Keratinocyte (primary cell): ENCODE data around the gene ARL3. TPM values are rescaled to one million over a fixed set of nuclear protein-coding genes. Genes with fewer than 3 reads are reported as not detected.

Source experiments
- DNase-seq: peaks from one replicate; pipeline ENCODE4 v3.0.0-alpha.2; 2011; ENCODE audit warnings: low read depth, missing footprints, low spot score
- FAIRE-seq: peaks from 2 replicates; lab custom pipeline; 2011; peaks lifted over from hg19 to GRCh38; lab: Jason Lieb, UNC
- H2AFZ ChIP-seq: 2 replicates; pipeline ENCODE4 v1.6.0; 2012; ENCODE audit warnings: low read length, control low read depth, inconsistent platforms; ENCODE audit not compliant: control insufficient read depth
- H3K27ac ChIP-seq: 2 replicates; pipeline ENCODE4 v1.5.1; 2011; ENCODE audit warnings: low read length; ENCODE audit not compliant: control insufficient read depth, insufficient read depth
- H3K27me3 ChIP-seq: 3 replicates; pipeline ENCODE4 v1.6.0; 2011; ENCODE audit warnings: low read length; ENCODE audit not compliant: control insufficient read depth, insufficient read depth; ENCODE audit errors: extremely low read depth
- H3K36me3 ChIP-seq, 2 experiments: 2 replicates in 1 of 2; 3 replicates in 1 of 2; pipeline ENCODE4 v1.5.1; 2011; ENCODE audit warnings: low read length in 2 of 2, mild to moderate bottlenecking in 1 of 2; ENCODE audit not compliant: control insufficient read depth in 2 of 2, insufficient read depth in 2 of 2; ENCODE audit errors: extremely low read depth in 1 of 2
- H3K4me1 ChIP-seq: 3 replicates; pipeline ENCODE4 v1.5.1; 2011; ENCODE audit warnings: low read length; ENCODE audit not compliant: control insufficient read depth, insufficient read depth; ENCODE audit errors: extremely low read depth
- H3K4me2 ChIP-seq: 3 replicates; pipeline ENCODE4 v1.6.0; 2011; ENCODE audit warnings: low read depth, low read length; ENCODE audit not compliant: control insufficient read depth, insufficient read depth; ENCODE audit errors: extremely low read depth
- H3K4me3 ChIP-seq, 3 experiments: fragments of 200-600 bp in 1 of 3; sonication (generic) in 1 of 3; 2 replicates in 2 of 3; 3 replicates in 1 of 3; pipeline ENCODE4 v1.5.1; 2011 to 2016; ENCODE audit warnings: low read length in 3 of 3, mild to moderate bottlenecking in 3 of 3, control low read depth in 2 of 3, inconsistent platforms in 1 of 3, low read depth in 1 of 3, mixed read lengths in 1 of 3, mixed run types in 1 of 3, moderate library complexity in 1 of 3; ENCODE audit not compliant: control insufficient read depth in 2 of 3, insufficient read depth in 2 of 3; ENCODE audit errors: extremely low read depth in 1 of 3
- H3K79me2 ChIP-seq: 2 replicates; pipeline ENCODE4 v1.6.0; 2012; ENCODE audit warnings: low read length; ENCODE audit not compliant: control insufficient read depth, insufficient read depth
- H3K9ac ChIP-seq: 3 replicates; pipeline ENCODE4 v1.6.0; 2011; ENCODE audit warnings: low read length; ENCODE audit not compliant: control insufficient read depth, insufficient read depth; ENCODE audit errors: extremely low read depth
- H3K9me1 ChIP-seq: 3 replicates; pipeline ENCODE4 v1.6.0; 2011; ENCODE audit warnings: low read length; ENCODE audit not compliant: control insufficient read depth, insufficient read depth; ENCODE audit errors: extremely low read depth
- H3K9me3 ChIP-seq: 2 replicates; pipeline ENCODE4 v1.5.1; 2012; ENCODE audit warnings: low read depth, low read length; ENCODE audit not compliant: control insufficient read depth
- H4K20me1 ChIP-seq: 3 replicates; pipeline ENCODE4 v1.6.0; 2011; ENCODE audit warnings: low read length; ENCODE audit not compliant: control insufficient read depth, insufficient read depth; ENCODE audit errors: extremely low read depth
- EZH2 ChIP-seq: IDR thresholded peaks from one replicate; pipeline ENCODE4 v1.6.1; 2012; ENCODE audit warnings: inconsistent platforms, mild to moderate bottlenecking, low read length, moderate library complexity
- dilution Hi-C: fragments of 300-500 bp; cut with MboI; formaldehyde crosslinking; loops from one replicate; pipeline ENCODE4 v1.7.0; 2020; ENCODE audit warnings: low sequenced_read_pairs; ENCODE audit not compliant: extremely low pct_ligation_motif_present
- polyA plus RNA-seq, 5 experiments: library from polyadenylated mRNA; depleted of rRNA in 3 of 5; stranded (reverse) in 3 of 5; stranded (forward) in 1 of 5; unstranded in 1 of 5; fragments of >200 nt; gene quantifications; 1 replicate in 1 of 5; 2 replicates in 3 of 5; 3 replicates in 1 of 5; pipeline versions ENCODE4 v1.2.1 to v1.2.3, GENCODE V29; 2011 to 2012; ENCODE audit warnings: missing spikeins in 2 of 5, low read depth in 1 of 5, low replicate concordance in 1 of 5
- TF ChIP-seq, protein P1 (sequence below), 3 experiments: IDR thresholded peaks in 1 of 3; conservative IDR thresholded peaks in 1 of 3; optimal IDR thresholded peaks in 1 of 3; 2 replicates in 2 of 3; 3 replicates in 1 of 3; pipeline versions ENCODE3 to v1.5.1; 2011; ENCODE audit warnings: low read length in 3 of 3, mild to moderate bottlenecking in 3 of 3, moderate library complexity in 2 of 3, control low read depth in 1 of 3, inconsistent platforms in 1 of 3; ENCODE audit not compliant: insufficient read depth in 2 of 3; ENCODE audit errors: extremely low read depth in 1 of 3

The ARL3 gene
- polyA plus RNA-seq, 1 donor (not counting 4 experiments of a cell fraction or from before 2014, with no cell fraction given), result 10.7 TPM

DNA sequence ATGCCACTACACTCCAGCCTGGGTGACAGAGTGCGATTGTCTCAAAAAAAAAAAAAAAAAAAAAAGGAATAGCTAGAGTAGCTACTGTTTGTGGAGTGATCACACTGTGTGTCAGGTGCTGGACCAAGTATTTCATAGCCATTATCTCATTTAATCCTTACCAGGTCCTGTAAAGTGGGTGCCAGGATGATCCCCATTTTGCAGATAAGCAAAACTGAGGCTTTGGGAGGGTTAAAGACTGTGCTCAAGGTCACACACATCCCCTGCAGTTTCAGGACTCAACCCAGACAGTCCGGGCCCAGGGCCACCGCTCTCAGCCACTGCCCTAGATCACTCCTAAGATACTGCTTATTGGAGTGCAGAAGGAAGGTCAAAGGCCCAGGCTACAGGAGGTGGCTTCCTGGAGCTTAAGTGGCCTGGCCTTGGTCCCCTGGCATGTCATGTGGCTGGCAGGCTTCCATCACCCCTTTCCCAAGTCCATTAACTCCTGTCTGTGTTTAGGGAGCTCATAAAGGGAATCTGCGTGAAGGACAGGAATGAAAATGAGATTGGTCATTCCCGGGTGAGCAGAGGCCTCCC lies 17.1 kb upstream of the ARL3 start:
- no peak overlapping the region for H2AFZ ChIP-seq
- H3K9me1 ChIP-seq, result no peaks in the 10 kb centered on the region
- FAIRE-seq, result no peak
- no peaks in the 10 kb centered on the region for H3K9me3 ChIP-seq
- no peak overlapping the region for H3K4me3 ChIP-seq
- dilution Hi-C loops, result no loop called here
- H3K27ac ChIP-seq, result no peak overlapping the region
- TF ChIP-seq, protein P1, sequence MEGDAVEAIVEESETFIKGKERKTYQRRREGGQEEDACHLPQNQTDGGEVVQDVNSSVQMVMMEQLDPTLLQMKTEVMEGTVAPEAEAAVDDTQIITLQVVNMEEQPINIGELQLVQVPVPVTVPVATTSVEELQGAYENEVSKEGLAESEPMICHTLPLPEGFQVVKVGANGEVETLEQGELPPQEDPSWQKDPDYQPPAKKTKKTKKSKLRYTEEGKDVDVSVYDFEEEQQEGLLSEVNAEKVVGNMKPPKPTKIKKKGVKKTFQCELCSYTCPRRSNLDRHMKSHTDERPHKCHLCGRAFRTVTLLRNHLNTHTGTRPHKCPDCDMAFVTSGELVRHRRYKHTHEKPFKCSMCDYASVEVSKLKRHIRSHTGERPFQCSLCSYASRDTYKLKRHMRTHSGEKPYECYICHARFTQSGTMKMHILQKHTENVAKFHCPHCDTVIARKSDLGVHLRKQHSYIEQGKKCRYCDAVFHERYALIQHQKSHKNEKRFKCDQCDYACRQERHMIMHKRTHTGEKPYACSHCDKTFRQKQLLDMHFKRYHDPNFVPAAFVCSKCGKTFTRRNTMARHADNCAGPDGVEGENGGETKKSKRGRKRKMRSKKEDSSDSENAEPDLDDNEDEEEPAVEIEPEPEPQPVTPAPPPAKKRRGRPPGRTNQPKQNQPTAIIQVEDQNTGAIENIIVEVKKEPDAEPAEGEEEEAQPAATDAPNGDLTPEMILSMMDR (optimal IDR thresholded peaks at IDR 0.05 in 1 of 3, IDR thresholded peaks at IDR 0.05 in 1 of 3, conservative IDR thresholded peaks at IDR 0.05 in 1 of 3; ENCODE audit: extremely low read depth in 1 of 3, insufficient read depth in 2 of 3, low read length in 3 of 3), result no peak
- no peak for TF ChIP-seq EZH2
- H3K36me3 ChIP-seq, result peaks cover 3 to 23% of the 10 kb centered on the region in 2 experiments
- no peak overlapping the region for H3K9ac ChIP-seq
- H3K27me3 ChIP-seq, result no peaks in the 10 kb centered on the region
- no peaks in the 10 kb centered on the region for H4K20me1 ChIP-seq
- no peaks in the 10 kb centered on the region for H3K4me1 ChIP-seq
- H3K79me2 ChIP-seq, result no peaks in the 10 kb centered on the region
- H3K4me2 ChIP-seq, result no peak overlapping the region
- no peak for DNase-seq

DNA sequence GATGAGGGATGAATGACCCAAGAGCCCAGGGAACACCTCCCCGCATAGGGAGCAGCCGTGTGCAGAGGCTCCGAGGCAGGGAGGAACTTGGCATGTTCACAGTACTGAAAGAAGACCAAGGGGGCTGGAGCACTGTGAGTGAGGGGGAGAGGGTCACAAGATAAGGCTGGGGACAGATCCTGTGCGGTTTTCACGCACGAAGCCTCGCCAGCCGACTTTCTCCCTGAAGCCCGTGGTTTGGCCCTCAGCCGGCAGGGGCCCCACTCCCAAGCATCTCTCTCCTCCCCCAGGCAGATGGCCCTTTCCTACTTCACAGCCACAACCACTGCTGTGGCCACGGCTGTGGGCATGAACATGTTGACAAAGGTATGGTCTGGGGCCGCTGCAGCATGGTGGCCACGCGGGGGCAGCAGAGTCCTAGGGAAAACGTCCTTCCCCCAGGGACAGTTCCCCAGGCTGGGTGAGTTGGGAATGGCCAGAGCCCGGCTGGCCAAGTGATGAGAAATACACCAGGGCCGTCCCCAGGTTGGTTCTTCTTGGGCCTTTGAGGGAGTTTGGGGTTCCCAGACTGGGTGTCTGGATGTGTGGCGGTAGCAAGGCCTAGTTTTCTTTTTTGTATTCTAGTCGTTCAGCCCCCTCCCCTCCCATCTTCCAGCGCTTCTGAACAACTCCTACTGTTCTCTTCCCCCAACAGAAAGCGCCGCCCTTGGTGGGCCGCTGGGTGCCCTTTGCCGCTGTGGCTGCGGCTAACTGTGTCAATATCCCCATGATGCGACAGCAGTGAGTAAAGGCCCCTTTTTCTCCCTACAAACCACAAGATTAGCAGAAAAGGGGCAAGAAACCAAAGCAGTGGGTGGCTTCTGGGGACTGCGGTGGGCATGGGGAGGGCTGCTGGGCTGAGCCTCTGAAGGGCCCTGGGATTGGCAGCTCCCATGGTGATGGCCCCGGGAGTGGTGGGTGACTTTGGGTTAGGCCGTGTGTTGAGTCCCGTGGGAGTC lies 15.1 kb upstream of the ARL3 start:
- no peak overlapping the region for H3K9ac ChIP-seq
- H3K9me1 ChIP-seq, result no peaks in the 10 kb centered on the region
- no peaks in the 10 kb centered on the region for H3K9me3 ChIP-seq
- H3K4me3 ChIP-seq, result no peak overlapping the region
- no peak for TF ChIP-seq EZH2
- TF ChIP-seq, protein P1 (optimal IDR thresholded peaks at IDR 0.05 in 1 of 3, IDR thresholded peaks at IDR 0.05 in 1 of 3, conservative IDR thresholded peaks at IDR 0.05 in 1 of 3; ENCODE audit: extremely low read depth in 1 of 3, insufficient read depth in 2 of 3, low read length in 3 of 3), result peak; percentile 89 to 99 (median 93)
- H4K20me1 ChIP-seq, result no peaks in the 10 kb centered on the region
- DNase-seq (no peak), FAIRE-seq (no peak)
- H3K27me3 ChIP-seq, result no peaks in the 10 kb centered on the region
- dilution Hi-C loops, result no loop called here
- H3K79me2 ChIP-seq, result no peaks in the 10 kb centered on the region
- no peaks in the 10 kb centered on the region for H3K4me1 ChIP-seq
- no peak overlapping the region for H3K27ac ChIP-seq
- H3K4me2 ChIP-seq, result no peak overlapping the region
- no peak overlapping the region for H2AFZ ChIP-seq
- peaks cover 3 to 20% of the 10 kb centered on the region in 2 experiments for H3K36me3 ChIP-seq
